Transverse colon (tissue), 4 donors: ENCODE data around the gene IGSF6.

ENCODE experiments used
- EP300 ChIP-seq: sonication (generic); formaldehyde crosslinking; IDR thresholded peaks from one replicate; pipeline ENCODE4 v1.6.1; 2017; ENCODE audit warnings: antibody characterized with exemption, low read depth
- POLR2A ChIP-seq: fragments of 450-650 bp; IDR thresholded peaks from one replicate; pipeline ENCODE4 v1.6.1; 2016; ENCODE audit warnings: antibody characterized with exemption, mild to moderate bottlenecking, moderate library complexity
- POLR2AphosphoS5 ChIP-seq, 3 donors: sonication (generic); formaldehyde crosslinking; IDR thresholded peaks; one replicate each; pipeline ENCODE4 v1.6.1; 2016; ENCODE audit warnings: antibody characterized with exemption in 3 of 3
- TF ChIP-seq, protein P1 (sequence below), 5 experiments: fragments of 200-600 bp in 3 of 5; fragments of 450-650 bp in 2 of 5; sonication (generic) in 3 of 5; IDR thresholded peaks; 1 replicate in 2 of 5; 2 replicates in 3 of 5; pipeline ENCODE4 v1.5.1; 2016 to 2017; ENCODE audit warnings: antibody characterized with exemption in 5 of 5, inconsistent platforms in 3 of 5, mild to moderate bottlenecking in 2 of 5, moderate library complexity in 1 of 5

DNA sequence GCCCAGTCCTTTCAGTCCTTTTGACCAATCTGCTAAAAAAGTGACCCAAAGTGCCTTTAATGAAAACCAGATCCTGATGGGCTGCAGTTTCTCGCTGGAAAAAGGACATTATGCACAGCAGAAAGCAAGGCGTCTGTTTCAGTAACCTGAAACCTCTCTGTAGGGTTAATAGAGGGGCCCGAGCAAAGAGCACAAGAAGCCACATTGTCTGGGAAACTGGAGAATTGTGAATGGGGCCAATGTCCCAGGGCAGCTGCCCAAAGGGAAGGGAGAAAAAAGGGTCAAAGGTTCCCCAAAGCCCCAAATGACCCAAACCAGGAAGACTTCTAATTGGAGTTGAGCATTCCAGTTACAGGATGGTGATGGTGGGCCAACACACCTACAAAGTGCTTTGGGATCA, 14.4 kb upstream of the IGSF6 start:
- TF ChIP-seq, protein P1, sequence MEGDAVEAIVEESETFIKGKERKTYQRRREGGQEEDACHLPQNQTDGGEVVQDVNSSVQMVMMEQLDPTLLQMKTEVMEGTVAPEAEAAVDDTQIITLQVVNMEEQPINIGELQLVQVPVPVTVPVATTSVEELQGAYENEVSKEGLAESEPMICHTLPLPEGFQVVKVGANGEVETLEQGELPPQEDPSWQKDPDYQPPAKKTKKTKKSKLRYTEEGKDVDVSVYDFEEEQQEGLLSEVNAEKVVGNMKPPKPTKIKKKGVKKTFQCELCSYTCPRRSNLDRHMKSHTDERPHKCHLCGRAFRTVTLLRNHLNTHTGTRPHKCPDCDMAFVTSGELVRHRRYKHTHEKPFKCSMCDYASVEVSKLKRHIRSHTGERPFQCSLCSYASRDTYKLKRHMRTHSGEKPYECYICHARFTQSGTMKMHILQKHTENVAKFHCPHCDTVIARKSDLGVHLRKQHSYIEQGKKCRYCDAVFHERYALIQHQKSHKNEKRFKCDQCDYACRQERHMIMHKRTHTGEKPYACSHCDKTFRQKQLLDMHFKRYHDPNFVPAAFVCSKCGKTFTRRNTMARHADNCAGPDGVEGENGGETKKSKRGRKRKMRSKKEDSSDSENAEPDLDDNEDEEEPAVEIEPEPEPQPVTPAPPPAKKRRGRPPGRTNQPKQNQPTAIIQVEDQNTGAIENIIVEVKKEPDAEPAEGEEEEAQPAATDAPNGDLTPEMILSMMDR (IDR thresholded peaks at IDR 0.05): no peak
- no peak for TF ChIP-seq POLR2AphosphoS5 (IDR thresholded peaks at IDR 0.05)
- no peak for TF ChIP-seq POLR2A
- TF ChIP-seq EP300: no peak
